SK-MEL-5 (cell line): Measurements from ENCODE around the gene PROX1. TPM values are rescaled to one million over a fixed set of nuclear protein-coding genes. Genes with fewer than 3 reads are reported as not detected.

Source experiments
- DNase-seq: peaks from one replicate; pipeline ENCODE4 v3.0.0-alpha.2; 2016; ENCODE audit warnings: low read depth, low spot score
- in situ Hi-C: cut with HindIII; loops from 2 replicates; pipeline ENCODE4 v1.10.0; 2016; ENCODE audit warnings: low sequenced_read_pairs, high pct_unique_total_duplicates, low pct_unique_long_range_greater_than_20kb
- total RNA-seq: library from RNA; depleted of rRNA; stranded (reverse); fragments of >200 nt; shearing (Covaris generic); gene quantifications from 2 replicates; pipeline ENCODE4 v1.2.3, GENCODE V29; 2014

PROX1 gene
- total RNA-seq, 1 experiment from 2014 or later, result 0.32 TPM

DNA sequence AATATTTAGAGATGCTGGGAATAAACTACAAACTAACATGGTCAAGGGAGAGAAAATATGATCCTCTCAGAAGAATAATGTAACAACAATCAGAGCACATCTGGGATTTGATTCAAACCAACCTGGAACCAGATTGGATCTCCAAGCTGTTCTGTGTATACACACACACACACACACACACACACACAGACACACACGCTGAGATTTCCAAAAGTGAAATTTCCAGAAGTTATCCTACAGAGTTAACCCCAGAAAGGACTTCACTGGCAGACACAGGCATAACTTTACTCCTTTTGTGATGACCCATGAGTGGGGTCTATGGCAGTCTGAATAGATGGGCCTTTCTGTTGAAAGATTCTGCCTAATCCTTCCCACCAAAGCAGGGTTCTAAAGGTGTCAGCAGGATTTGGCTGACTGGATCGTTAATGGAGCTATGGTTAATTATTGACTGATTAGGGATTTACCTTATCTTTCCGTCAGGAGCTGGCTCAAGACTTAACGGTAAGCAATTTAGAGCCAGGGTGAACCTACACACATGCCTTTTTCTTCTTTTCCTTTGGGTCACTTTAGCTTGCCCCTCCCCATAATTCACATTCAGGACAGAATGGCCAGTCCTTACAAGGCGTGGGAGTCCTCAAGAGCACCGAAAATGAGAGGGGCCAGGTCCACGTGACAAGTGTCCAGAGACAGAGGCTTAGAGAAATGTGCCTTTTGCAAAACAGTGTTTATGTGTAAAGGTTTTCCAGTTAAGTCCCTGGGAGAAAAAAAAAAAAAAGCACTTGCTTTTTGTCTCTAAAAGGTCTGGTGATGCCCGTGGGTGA, 10.9 kb upstream of the PROX1 start:
- DNase-seq, result no peak
- in situ Hi-C loops, result no loop called here

DNA sequence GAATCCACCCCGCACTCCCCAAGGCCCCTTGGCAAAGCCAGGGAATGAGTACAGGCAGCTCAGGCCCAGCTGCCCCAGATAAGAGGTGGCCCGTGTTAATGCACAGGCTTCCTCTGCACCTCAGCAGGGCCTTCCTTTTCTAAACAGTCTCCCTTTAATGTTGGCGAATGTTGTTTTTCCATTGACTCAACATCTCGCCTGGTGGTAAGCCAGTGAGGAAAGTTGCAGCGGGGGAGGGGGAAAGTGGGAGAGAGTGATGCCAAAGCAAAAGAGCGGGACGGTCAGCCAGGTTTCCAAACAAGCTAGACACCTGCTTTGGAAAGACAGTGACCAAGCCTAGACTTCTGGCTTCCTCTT, 10.3 kb upstream of the PROX1 start:
- DNase-seq, result no peak
- in situ Hi-C loops, result no loop called here

DNA sequence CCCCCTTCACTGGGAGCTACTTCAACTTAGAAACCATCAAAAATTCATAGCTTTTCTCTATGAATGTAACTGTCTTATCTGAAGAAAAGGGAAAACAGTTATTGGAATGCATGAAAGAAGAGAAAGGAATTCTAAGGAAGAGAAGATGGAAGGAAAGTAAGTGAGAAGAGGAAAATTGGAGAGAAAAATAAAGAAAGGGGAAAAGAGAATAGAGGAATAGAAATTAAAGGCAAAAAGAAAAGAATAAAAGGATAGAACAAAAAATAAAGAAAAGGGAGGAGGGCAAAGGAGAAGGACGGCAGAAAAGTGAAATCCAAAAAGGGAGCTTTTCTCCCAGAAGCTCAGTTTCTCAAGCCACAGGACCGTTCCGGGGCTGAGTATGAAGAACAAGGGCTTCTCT, 9.9 kb upstream of the PROX1 start:
- DNase-seq, result no peak
- in situ Hi-C loops, result no loop called here

DNA sequence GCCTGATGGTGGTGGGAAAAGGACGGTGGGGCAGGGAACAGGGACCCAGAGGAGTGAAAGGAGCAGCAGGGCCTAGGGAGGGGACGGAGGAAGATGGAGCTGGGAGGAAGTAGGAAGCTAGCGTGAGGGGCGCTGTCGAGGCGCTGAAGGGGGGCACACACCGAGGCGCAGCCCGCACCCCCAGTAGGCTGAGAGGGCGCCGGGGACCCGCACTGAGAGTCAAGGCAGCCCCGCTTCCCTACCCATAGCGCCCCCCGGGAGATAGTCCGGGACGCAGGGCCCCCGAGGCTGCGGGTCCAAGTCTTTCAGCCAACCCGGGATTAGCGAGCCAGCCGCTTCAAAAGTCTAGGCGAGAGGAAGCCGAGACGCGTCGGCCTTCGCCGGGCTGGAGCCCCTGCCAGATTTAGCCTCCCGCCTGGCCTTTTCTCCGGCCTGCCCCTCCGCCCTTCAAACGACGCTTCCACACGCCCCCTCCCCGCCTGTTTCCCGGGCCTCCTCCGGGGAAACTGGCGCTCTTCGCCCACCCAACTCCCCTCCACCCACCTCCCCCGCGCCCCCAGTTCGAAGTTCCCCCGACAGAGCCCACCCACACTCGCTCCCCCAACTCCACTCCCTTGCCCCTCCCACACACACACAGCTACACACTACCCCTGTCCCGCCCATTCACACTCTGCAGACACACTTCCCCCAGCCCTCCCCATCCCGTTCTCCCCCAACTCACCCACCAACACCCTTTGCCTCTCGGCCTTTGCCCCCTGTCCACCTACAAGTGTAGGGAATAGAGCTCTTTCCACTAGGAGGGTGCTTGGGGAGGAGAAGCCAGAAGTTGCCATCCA, 7.8 kb upstream of the PROX1 start:
- no peak for DNase-seq
- in situ Hi-C loops, result no loop called here

DNA sequence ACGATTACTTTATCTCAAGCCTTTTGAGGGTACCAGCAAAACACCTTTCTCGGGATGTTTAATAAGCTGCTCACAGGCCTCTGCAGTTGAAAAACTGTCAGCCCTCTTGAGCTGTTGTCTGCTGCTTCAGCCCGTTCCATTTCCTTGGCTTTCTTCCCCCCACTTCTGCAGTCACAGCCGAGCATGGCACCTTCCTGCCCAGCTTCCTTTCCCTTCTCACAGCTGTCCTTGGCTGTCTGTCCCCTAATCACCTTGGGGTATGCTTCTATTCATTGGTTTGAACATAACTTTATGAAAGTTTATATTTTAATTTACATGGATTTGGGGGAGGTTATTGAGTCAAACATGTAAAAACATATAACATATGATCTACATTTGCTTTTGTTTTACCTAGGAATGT, 6.9 kb upstream of the PROX1 start:
- no peak for DNase-seq
- in situ Hi-C loops, result no loop called here

DNA sequence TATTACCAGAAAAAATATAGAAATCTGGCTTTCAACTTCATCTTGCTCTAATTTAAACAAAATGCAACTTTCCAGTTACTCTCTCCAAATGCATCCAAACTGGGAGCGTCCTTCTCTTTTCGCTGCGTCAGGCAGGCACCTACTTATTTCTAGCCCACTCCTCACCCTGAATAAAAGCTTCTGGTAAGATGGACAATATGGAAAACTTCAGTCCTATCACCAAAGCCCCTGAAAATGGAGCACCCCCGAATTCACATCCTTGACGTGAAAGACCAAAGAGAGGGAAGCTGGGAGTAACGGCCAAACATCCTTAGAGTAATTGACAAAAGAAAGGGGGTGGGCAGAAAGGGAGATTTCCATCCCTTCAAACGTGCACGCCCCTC, 5.5 kb upstream of the PROX1 start:
- DNase-seq, result no peak
- in situ Hi-C loops, result no loop called here

DNA sequence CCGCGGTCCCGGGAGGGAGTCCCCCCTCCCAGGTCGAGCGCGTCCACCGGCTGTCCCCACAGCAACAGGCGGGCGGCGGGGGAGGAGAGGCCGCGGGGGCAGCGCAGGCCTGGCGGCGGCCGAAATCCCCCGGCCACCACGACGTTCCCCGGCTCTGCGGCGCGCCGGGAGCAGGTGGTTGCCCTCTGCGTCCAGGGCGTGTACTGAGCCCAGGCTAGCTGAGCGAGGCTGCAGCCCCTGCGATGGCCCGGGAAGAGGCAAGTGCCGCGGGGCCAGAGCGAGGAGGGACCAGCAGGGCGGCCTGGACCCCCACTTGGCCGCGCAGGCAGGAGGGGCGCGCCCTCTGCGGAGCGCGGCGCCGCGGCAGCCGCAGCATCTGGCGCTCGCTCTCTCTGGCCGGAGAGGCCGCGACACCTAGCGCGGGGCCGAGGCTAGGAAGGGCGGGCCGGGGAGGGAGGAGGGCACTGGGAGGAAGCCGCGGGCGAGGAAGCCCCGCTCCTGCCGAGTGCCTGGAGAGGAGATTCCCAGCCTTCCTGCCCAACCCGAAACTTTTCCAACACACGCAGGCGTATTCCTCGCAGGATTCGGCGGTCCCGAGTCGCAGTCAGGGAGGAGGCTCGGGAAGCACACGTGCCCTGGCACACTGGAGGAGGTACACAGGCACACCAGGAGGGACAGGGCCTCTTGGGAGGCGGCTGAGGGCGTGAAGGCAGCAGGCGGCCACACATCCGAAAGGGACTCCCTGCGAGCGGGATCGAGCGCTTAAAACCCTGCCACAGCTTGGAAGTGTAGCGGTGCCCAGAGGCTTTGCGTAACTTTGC, 4.9 kb upstream of the PROX1 start:
- in situ Hi-C loops, result no loop called here
- no peak for DNase-seq

DNA sequence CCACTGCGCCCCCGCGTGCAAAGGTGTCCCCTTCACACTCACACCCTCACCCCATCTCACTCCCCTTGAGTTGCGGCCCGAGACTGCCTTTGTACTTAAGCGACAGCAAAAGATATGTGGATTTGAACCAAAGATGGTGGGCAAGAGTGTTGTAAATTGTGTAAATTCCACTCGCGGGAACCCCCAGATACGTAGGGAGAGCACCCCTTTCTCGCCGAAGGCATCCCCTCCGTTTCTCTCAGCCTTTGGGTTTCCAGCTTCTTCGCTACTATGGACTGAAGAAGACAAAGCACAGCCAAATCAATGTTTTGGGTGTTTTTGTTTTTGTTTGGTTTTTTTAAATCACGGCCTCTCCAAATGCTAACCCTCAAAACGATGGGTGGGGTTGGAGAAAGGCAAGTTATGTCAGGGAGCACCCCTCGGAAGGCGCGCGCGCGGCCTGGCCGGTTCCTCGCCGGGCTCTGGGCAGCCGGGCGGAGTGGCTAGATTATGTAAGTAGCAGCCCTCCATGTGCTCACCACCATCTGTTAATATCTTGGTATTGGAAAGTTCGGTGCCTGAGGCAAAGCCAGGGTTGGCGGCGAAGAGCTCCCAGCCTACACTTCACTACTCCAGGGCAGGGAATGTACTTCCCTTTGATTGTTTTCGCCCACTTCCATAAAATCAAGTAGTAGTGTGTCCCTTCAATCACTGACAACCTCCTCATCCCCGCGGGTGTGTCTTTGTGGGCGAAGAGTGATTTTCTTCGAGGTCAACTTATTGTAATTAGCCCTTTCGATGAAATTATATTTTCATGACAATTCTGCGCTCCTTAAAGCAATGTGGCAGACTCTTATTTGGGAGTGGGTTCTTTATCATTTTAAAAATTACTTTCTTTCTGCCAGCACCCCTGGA, 4.0 kb upstream of the PROX1 start:
- no peak for DNase-seq
- in situ Hi-C loops, result no loop called here

DNA sequence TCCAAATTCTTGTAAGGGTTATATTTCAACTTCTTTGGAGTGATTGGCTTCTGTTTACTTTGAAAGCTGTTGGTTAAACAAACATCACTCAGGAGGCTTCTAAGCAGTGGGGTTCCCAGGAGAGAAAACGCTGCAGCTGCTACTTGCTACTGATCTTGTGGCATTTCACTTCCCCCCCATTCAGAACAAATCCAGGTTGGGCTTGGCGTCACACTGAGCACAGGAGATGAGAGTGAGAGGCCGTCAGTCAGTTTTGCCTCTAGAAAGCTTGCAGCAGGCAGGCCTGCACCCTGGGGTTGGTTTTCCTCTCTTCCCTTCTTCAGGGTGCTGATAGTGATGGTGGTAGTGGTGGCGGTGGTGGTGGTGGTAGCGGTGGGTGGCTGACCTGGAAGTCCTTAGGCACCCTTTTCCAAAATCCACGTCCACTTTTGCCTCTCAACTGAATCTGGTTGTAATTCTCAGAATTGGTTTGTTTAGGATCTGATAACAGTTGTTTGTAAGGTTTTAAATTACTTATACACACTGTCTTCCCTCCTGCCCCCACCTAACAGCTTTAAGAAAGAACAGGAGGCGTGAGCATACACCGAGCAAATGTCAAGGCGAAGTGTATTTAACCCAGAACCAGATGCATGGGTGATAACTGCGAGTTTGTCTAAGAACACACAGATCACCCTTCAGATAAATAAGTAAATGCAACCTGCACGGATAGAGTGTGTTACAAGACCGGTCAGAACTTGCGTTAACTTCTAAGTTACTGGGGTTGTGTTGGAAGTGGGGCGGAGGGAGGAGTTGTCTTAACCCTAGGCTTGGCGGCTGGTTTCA, 3.2 kb upstream of the PROX1 start:
- in situ Hi-C loops, result no loop called here
- DNase-seq, result no peak

DNA sequence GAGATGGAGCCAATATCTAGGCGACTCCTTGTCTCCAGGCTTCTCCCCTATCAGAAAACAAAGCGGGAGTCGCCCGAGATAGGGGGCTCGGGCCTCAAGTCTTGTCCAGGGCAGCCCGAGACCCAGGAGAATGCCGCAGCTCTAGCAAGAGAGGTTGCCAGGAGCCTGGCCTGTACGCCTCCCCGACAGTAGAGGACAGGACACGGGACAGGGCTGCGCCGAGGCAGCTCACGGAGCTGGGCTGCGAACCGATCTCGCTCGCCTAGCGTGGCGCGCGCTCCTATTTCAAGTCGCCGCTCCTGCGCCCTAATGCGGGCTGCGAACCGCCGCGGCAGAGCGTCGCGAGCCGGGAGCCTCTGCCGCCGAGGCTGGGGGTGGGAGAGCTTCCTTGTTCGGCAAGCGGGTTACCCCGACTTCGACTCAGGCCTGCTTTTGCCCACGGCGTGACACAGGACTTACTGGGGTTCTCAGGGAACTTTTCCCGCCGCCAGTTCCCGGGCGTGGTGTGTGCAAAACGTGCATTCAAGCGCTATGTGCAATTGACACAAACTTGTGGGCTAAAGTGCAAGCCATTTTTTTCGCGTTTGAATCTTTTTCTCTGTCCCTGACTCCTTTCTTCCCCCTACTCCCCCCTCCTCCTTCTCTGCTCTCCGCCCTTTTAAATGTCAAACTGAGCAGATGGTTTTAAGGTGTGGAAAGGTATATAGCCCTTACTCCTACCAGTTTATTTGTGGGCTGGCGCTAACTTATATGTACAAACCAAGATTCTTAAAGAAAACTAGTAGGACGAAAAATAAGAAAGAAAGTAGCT, 2.4 kb upstream of the PROX1 start:
- in situ Hi-C loops, result no loop called here
- DNase-seq, result no peak

DNA sequence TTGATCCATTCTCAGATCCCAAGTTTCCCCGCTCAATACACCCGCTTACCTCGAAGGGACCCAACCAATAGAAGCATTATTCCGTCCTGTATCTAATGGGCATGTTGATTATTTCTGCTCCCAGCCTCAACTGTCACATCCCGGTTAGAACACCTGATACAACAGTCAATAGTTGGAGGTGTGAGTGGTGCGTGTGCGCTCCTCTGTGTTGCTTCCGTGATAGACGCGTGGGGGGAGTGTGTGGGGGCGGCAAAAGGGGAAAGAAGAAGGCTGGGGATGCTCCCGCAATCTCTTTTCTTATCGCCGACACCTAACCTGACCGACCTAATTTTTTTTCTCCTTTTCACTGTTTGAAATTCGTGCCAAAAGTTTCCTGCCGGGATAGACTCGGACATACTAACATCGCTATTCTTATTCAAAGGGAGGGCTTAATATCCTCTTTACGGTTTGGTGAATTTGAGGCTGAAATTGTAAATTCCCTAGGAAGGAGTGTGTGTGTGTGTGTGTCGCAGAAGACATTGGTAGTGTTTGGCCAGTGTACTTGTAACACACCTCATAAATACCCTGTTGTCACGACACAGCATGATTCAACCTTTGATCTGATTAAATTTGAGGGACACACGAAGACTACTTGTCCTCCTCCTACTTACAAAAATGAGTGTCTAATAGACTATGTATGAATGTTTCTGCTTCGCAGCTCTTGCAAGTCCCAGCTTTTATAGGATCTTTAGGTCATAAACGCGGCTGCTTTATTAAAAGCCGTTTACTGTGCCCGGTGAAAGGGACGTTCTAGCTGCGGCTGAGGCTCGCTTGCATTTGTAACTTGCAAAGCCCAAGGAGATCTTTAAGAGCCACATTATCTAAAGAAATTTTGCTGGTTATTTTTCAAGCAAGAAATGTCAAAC, 1.5 kb upstream of the PROX1 start:
- no peak for DNase-seq
- in situ Hi-C loops, result no loop called here

DNA sequence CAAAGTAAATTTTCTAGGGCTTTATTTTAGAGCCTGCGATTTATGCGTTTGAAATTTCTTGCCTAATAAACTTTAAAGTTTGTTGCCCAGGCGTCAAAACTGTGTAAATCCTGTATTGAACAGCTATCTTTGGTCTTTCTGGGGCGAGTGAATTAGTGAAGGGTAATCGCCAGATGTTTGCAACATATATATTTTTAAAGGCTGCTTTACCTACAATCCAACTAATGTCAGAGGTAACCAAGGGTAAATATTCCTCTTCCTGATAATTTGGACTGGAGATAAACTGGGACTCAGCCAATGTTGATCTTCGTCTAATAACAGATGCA, 885 bp upstream of the PROX1 start:
- in situ Hi-C loops, result no loop called here
- no peak for DNase-seq

DNA sequence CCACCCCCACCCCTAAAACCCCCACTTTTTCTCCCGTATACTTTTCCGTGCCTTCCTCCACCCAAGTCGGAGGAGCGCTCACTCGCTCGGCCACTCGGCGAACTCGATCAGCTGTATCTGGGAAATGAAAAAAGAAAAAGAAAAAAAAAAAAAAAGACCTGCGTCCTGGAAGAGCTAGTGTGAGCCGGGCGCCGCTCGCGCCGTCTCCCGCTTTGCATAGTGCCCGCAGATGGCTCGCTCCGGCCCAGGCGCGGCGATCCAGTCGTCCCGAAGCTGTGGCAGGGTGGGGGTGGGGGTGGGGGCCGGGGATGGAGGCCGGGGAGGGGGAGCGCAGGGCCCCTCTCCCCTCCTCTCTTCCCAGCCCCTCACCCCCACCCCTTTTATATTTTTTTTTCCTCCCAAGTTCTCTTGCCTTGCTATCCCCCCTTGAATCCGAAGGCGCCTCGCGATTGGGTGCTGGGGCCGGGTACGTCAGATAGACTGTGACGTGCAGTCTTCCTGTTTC, 299 bp upstream of the PROX1 start:
- in situ Hi-C loops, result no loop called here
- DNase-seq, result peak; percentile 82

DNA sequence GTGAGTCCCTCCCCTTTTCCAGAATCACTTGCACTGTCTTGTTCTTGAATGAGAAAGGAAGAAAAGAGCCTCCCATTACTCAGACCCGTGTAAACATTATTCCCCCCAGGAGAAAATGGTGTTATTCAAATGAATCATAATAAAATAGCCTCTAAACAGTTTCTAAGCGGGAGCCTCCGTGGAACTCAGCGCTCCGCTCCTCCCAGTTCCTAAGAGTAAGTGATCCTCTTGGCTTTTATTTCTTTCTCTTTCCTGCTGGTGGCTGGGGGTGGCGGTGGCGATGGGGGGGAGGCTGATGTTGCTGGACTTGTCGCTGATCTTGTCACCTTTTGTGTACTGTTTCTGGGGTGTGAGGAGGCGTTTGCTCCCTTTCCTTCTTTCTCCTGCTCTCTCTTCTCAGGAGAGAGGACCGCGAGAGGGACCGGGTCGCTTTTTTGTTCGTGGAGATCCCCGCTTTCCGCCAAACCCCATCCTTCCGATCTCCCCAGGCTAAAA, 781 bp downstream of the PROX1 start:
- in situ Hi-C loops, result no loop called here
- DNase-seq, result no peak
